ENCODE results near the gene TNIK.

Gene TNIK

DNA sequence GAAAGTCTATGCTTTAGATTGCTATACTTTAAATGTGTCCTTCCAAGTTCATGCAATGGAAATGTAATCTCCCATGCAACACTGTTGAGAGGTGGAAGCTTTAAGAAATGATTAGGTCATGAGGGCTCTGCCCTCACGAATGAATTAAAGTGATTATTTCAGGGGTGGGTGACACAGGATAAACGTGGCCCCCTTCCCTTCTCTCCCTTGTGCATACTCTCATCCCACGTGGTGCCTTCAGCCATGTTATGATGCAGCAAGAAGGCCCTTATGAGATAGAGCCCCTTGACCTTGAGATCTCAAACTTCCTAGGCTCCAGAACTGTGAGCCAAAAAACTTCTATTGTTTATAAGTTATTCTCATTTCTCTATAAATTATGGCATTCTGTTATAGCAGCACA is 183.3 kb downstream of the TNIK start:
- no peak for DNase-seq

DNA sequence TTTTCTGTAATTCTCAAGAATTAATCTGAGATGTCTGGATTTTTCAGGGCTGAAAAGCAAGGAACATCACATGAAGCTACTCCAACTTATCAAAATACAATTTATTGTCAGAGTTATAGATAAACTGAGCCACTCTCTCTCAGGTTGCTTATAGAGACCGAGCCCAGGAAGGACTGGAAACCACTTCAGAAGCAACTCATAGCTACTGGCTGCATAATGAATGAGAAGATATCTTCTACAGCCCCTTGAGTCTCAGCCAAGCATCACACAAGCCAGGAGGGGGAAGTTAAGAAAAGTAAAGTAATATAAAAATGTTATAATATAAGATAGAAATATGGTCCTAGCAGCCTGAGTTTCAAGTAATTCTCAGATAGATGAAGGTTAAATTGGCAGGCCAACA is 186.0 kb downstream of the TNIK start:
- no peak for DNase-seq

DNA sequence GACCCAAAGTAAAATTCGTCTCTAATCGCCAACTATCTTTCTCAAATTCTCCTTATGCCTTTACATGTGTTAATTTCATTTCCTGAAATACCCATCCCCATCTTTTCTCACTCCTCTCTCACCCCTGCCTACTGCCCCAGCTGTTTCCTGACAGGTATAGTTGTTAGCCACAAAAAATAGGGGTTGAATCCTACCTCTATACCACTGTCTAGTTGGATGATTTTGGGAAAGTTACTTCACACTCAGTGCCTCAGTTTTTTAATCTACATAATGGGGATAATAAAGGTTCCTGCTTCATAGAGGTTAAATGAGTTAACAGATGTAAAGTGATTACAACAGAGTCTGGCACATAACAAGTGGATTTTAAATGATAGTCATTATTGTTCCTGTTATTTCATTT is 189.7 kb downstream of the TNIK start:
- no peak for DNase-seq

DNA sequence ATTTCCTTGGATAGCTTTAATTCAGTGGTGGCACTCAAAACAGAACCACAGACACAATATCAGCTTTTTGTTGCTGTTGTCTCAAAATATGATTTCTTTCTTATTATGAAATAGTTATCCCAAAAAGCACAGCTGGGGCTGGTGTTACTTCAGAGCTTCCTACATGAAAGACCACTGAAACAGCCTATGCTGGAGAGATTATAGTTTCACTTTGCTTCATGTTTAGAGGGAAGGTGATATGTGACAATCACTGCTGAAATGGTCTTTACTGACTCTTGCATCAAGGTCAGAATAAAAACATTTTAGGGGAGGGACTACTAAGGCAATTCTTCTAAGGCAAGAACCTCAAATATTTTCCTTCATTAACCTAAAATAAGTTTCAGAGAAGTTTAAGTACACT is 190.7 kb downstream of the TNIK start:
- DNase-seq = no peak

DNA sequence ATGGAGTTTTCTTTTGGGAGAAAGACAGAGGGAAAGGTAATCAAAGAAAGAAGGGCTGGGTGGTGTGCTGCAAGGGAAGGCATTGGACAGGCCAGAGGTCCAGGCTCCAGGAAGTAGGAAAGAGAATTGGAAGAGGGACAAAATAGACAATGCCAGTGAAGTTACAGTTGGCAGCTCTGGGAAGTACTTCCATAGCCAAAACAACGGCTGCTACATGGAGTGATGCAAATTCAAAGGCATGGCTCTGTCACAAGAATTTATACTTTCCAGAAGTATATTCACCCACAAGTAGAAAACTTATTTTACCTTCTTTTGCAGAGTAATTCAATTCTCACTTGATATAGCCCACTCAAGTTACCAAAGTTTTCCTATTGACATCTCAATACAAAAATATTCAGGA is 191.5 kb downstream of the TNIK start:
- DNase-seq = no peak

DNA sequence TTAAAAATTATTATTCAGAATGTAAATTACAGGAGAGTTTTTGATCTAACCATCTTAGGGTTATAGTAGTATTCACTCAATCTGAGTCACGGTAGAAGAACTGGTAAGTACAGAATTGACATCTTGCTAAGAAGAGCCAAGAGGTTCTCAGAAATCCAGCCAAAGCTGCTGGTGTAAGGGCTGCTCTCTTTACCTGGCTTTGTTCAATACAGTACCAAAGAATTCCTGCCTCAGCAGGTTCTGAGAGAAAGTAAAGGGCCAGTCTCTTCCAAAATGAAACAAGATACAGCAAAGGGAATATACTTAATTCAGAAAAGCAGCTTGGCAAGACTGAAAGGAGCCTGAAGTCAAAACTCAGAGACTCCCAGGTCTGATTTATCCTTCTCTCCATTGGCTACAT is 193.1 kb downstream of the TNIK start:
- no peak for DNase-seq

DNA sequence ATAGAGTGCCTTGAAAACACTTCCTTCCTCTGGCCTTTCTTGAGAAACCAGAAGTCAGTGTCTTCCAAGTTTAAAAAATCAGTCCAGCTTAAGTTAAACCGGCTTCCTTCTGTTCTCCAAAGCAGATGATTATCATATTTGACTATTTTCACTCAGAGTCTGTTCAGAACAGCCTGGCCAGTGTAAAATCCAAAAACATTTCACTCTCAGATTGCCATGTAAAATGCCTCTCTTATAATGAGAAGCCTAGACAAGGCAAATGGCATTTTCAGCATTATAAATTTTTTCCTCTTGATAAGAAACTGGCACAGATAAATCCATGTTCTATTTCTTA is 193.5 kb downstream of the TNIK start:
- DNase-seq = no peak

DNA sequence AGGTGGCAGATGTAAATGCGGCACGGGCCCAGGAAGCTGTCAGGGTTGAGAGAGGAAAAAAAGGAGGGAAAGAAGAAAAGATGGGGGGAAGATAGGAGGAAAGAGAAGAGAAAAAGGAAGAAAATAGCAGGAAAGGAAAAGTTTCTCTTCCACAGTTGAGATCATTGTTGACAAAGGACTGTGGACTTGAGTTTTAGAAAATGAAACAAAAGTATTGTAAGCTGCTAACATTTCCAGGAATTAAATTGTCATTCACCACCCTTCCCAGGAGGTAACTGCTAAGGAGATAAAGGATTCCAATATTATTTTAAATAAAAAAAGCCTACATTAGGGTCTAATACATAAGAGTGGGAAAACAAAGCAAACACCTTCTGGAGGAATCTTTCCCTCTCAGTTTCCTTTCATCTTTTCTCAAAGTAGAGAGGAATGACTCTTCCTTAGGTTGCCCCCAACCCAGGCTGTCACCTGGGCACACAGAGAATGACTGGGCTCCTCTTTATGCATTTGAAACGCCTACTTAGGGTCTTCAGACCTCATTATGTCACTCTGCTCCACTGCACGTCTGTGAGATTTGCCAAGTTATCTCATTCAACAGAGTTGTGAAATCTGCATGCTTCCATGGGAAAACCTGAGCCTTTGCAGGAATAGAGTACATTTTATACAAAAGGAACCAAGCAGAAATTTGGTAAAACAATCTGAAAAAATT is 194.0 kb downstream of the TNIK start:
- DNase-seq = no peak

DNA sequence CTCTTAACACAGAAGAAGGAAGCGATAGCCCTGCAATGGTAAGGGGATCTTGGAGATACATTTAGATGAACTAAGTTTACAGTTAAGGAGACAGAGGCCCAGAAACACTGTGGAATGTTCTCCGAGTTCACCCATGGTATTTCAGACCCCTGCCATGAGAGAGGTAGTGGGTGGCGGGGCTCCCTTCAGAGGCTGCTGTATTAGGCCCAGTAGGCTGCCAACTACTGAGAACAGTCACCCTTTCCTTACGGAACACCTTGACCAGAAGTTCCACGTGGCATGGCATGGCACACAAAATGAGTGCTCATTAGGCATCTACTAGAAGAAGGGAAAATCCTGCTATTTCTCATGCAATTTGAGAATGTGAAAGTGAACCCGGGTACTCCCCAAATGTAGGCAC is 195.4 kb downstream of the TNIK start:
- DNase-seq = no peak

DNA sequence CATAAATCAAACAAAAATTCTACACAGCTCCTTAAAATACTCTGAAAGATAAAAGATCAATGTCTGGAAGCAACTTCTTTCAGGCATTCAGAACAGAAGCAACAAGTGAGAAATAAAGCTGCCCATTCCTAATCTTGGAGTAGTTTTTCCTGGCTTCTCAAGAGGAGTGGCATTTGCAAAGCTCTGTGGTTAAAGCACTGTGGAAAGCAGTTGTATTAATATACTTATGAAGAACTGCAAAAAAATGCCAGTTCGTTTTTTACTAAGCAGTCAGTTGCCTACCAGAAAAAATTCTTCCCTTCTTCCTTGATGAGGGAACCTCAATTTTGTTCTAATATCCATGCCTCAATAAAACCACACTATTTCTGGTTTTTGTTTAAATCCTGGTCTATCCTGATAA is 197.8 kb downstream of the TNIK start:
- no peak for DNase-seq

DNA sequence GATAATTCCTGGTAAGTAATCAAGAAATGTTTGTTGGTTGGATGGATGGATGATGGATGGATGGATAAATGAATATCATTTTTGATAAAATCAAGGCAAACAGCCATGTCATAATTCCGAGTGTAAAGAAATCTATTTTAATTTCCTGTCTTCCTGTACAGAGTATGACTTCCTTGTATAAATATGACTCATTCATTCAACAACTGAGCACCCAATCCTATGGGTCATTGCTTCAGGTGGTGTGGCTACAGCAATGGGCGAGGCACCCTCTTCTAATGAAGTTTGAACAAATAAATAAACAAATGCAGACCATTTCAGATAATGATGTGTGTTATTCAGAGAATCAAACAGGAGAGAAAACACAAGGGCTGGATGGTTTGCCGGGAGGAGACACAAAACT is 198.7 kb downstream of the TNIK start:
- no peak for DNase-seq

DNA sequence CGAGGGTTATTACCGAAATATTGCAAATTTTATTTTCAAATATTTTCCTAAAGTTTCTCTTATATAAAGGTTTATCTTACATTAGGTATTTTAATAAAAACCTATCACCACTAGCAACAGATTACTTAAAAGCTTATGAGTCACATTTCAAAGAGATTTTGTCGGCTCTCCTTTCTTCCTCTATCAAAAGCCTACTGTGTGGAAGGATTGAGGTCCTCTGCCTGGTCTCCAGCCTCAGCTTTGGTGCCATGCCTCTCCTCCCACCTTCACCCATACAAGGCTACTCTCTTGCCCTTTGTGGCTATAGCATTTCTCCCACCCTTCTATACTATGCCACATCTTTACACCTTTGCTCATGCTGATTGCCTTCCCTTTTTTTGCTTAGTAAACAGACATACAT is 199.3 kb downstream of the TNIK start:
- DNase-seq = no peak

DNA sequence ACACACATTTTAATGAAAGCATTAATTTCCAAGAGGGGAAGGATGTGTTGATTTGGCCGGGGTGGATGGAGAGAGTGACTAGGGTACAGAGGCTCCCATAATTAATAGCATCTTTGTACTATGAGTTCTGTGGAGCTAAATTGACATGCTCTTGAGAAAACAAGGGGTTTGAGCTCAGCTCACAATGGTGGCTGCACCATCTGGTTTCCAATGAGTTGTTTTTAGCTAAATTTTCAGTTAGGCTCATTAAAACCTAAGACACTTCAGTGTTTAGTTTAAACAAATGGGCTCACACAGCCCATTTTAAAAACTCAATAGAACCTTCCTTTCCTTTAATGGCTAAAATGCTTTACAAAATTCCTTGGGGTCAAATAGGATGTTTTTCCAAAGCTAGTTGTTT is 199.7 kb downstream of the TNIK start:
- DNase-seq = no peak

DNA sequence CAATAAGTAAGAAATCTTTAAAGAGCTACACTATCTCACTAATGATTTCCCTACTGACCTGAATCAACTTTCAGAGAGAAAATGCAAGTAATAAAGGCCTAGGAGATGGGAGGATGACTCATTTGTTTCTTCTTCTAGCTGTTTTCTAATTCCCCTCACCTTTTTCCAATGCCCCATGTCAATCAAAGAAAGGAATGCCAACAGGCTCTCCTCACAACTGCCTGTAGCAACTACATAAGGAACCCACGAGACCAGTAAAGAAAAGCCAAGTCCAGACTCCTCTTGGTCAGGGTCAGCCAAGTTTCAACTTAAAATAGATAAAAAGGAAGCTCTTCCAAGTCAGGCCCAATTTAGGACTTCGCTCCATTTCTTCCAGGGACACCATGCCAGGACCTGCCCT is 201.9 kb downstream of the TNIK start:
- DNase-seq = no peak

DNA sequence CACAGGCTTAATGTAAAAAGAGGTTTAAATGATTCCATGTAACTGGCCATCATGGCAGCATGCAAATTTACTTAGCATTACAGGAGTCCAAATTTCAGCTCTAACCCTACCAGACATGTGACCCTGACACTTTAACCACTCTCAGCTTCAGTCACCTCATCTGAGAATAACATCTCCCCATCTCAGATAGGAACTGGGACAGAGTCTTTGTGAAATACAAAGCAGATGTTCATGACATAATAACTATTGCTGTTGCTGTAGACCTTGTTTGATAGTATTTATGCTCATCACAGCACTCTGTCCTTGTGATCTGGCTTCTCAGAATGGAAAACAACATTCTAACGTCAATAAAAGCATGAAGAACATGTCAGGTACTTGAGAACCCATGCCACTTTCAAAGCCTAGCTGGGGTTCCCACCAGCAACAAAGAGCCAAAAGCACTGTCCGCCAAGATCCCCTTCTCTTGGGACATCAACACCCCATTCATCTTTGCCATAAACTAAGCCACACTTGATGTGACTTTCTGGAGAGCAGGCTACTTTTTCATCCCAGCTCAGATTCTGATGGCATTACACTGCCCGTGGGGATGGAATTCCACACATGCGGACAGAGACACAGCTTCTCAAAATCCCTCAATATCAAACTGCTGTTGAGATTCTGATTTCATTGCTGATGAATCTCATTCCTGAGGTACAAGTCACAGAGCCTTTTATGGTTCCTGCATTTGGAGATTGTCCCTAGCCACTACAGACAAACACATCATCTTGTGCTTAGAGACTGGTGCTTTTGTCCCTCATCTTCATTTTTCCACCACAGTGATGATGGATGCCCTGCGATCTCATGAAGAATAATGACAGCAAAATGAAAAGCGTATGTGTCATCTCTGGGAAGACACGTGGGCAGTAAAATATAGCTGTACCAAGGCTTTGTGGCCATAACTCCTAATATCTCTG is 202.7 kb downstream of the TNIK start:
- DNase-seq = no peak

DNA sequence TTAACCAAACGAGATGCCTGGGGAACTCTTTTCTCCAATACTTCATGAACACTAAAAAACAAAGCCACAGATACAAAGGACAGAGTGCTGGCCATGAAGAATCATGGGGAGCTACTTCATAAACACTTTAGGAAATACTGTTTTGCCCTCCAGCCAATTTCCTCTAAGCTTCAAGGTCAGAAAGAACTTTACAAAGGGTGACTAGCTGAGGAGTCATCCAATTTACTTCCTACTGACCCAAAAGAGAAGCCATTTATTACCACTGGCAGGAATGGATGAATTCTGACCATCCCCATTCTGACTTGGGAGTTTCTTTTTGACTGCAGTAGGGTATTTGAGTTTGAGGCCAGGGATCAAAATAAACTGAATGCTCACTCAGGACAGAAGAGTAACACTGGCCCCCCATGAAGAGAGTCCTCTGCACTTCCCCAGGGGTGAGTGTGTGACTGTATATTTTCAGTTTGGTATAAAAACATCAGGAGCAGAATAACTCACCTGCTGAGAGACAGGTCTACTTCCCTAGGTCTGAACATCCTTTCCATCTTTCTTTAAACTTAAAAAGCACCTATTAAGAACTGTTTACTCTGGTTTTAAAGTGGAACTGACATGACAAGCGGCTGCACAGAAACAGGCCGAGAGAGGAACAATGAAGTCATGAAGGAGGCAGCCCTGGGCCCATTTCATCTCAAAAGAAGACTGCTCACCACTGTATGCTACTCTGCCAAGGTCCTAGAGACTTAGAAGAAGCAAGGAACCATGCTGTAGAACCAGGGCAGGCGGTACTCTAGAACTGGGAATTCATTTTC is 203.6 kb downstream of the TNIK start:
- DNase-seq = no peak

DNA sequence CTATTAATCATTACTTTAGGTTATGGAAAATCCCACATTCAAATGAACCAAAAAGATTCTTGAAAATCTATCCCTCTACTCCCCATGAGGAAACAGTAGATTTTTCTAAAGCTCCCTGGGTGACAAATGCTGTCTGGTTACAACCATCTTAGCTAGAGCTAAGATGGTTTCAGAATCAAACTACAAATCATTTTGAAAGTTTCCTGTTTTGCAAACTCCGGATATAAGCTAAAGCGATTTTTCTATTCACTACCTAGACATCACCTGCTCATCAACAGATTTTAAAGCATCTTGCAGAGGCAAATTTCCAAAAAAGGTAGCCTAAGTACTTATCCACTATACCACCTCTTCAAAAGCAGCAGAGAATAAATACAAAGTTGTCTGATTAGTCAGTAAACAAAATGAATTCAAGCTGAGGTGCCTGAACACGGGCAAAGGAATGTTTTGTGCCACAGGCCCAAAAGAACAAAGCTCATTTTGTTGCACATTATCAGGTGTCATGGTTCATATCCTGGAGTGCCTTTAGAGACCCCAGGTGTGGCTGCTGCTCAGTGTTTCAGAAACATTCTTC is 204.9 kb downstream of the TNIK start:
- DNase-seq = no peak

DNA sequence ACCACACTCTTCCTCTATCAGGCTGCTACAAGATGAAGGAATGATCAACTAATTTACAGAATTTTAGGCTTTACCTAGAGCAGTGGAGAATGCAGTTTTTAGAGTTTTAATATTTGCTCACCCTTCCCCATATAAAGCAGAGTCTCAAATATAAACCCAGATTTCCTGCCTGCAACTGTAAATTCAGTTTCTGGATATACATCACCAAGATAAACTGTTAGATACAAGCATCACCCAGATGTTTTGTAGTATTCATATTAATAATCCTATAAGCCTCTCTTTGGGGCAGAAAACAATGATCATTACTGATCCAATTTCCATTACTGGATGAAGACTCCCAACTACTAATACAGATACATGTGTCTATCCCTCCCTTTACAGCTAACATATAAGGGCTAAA is 205.9 kb downstream of the TNIK start:
- DNase-seq = no peak

DNA sequence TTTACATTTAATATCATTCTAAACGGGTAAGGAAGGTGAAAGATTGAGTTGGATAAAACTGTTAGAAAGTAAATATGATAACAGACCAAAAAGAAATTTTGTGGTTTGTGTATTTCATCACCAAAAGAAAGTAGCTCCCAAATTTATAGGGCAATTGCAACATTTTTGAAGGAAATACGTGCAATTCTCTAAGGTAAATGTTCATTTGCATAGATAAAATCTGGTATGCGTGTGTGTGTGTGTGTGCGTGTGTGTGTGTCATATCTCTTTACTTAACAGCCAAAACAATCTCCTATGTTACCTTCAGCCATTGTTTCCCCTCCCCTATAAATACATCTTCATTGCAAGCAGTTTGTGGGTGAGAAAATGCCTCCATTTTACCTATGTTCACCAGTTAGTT is 208.4 kb downstream of the TNIK start:
- no peak for DNase-seq

DNA sequence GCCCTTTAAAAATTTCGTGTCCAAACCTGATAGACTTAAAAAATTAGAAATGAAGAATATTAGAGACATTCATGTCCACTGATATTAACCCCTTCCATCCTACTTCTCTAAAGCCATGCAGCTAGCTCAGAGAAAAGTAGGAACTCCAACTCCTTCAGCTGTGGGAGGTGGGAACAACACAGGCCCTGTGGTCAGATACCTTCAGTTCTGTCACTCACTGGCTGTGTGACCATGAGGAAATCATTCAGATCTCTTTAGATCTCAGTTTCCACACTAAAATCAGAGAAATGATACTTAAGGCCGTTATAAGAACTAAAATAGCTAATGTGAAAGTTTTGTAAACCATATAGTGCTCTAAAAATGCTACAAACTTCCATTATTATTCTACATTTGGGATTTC is 209.8 kb downstream of the TNIK start:
- DNase-seq = no peak

DNA sequence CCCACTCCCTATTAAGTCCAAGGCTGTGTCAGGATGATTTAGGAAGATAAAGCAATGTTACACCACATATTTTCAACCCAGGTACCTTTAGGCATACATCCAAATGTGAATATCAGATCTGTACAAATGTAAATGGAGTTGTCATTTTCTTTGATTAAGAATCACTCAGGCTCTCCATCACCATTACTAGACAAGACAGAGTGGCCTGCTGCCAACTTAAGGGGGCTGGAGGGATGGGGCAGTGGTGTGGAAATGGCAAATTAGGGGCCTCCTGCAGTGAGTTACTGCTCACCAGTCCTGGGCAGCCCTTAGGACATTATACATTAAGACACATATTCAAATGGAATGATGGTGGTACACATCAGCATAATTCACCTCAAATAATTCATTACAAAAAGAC is 211.0 kb downstream of the TNIK start:
- no peak for DNase-seq

DNA sequence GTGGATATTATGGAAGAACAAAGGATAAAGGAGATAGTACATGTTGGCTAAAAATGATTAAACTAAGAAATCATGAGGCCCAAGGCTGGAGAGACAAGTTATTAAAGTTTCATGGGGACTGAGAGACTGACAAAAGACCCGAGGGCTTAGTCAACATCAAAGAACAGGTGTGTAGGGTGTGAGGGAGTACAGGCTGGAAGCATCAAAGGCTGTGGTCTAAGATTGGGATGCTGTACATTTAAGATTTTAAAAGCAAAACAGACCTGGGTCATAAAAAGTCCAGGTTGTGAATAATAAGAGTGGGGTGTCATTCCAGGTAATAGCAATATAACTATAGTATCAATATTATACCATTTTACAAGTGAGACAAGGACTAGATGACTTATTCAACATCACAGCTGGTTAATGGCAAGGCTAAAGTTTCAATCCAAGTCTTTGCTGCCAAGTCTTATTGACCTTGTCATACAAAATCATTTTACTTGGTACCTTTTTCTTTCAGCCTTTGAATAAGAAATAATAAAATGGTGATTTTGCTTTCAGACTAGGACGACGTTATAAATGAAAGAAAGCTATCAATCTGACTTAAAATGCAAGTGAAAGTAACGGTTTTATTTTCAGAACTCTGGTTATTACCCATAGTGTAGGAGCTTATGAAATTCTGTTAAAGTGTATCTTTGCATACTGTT is 211.6 kb downstream of the TNIK start:
- DNase-seq = no peak

Measured in activated effector memory CD4-positive, alpha-beta T cell treated with Interleukin-2 at 50 U/mL for 16 hours (primary cell).